Esophagus squamous epithelium (tissue), 5 donors: ENCODE measurements around the gene SLC9A9. TPM values are rescaled to one million over a fixed set of nuclear protein-coding genes. Genes with fewer than 3 reads are reported as not detected.

Experiments used
- DNase-seq: peaks from one replicate; lab custom pipeline; 2025; lab: John Stamatoyannopoulos, UW
- H3K27ac ChIP-seq, 4 donors: fragments of 200-600 bp; sonication (generic); one replicate each; pipeline ENCODE4 v1.5.1; 2016 to 2019; ENCODE audit warnings: mild to moderate bottlenecking in 1 of 4
- H3K27me3 ChIP-seq, 4 donors: fragments of 200-600 bp; sonication (generic); 1 replicate in 3 of 4; 2 replicates in 1 of 4; pipeline versions ENCODE4 v1.5.1 to v1.6.0; 2017 to 2021; ENCODE audit warnings: antibody characterized with exemption in 1 of 4
- H3K36me3 ChIP-seq, 3 donors: fragments of 200-600 bp; sonication (generic); one replicate each; pipeline ENCODE4 v1.5.1; 2016 to 2019
- H3K4me1 ChIP-seq, 3 donors: fragments of 200-600 bp; sonication (generic); one replicate each; pipeline ENCODE4 v1.5.1; 2017 to 2019
- H3K4me3 ChIP-seq, 4 donors: fragments of 200-600 bp; sonication (generic); 1 replicate in 3 of 4; 2 replicates in 1 of 4; pipeline ENCODE4 v1.5.1; 2016 to 2019; ENCODE audit warnings: mild to moderate bottlenecking in 2 of 4, moderate library complexity in 1 of 4
- H3K9me3 ChIP-seq, 3 donors: fragments of 200-600 bp; sonication (generic); one replicate each; pipeline ENCODE4 v1.5.1; 2016 to 2019
- POLR2A ChIP-seq, 4 donors: fragments of 450-650 bp; IDR thresholded peaks; one replicate each; pipeline ENCODE4 v1.6.1; 2017; ENCODE audit warnings: antibody characterized with exemption in 4 of 4, mild to moderate bottlenecking in 4 of 4, moderate library complexity in 3 of 4
- WGBS, 2 donors: methylation state at CpG; one replicate each; pipeline ENCODE4 v1.1.5; 2018; 5-methylcytosine and 5-hydroxymethylcytosine counted together
- intact Hi-C: fragments of 100-400 bp; cut with DNase I; formaldehyde crosslinking; loops from one replicate; pipeline ENCODE4 v1.15.0; 2022
- total RNA-seq, 4 donors: library from RNA; depleted of rRNA; stranded (reverse); fragments of >200 nt; gene quantifications; one replicate each; pipeline ENCODE4 v1.1.0, GENCODE V29; 2016
- TF ChIP-seq, protein P1 (sequence below), 6 experiments: fragments of 450-650 bp in 4 of 6; fragments of 200-600 bp in 2 of 6; sonication (generic) in 2 of 6; IDR thresholded peaks; one replicate each; pipeline ENCODE4 v1.5.1; 2016 to 2019; ENCODE audit warnings: antibody characterized with exemption in 6 of 6, mild to moderate bottlenecking in 4 of 6, moderate library complexity in 4 of 6
- donor health status: DM: yes; HTN: yes; CAD: no.

SLC9A9 gene
- total RNA-seq, 4 donors from 2014 or later, result 11.2 to 22.3 (median 18.9) TPM

DNA sequence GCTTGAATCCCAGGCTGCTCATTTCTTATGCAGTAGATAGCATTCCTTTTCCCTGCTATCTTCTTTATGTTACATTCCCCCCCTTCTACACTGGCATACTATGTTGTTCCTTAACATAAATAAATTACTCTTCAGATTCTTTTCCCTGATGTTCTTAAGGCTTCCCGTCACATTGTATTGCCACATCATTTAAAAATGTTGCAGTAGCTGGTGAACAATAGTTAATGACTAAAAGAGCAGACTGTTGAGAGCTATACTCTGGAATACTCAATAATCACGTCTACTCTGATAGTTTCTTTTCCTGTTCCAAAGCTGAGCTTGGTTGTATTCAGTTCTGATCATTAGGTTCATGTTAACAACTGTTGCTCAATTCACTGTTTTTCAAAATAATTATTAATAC lies 508.8 kb downstream of the SLC9A9 start:
- Histone ChIP-seq H3K4me1 (no peaks in the 10 kb centered on the region), H3K9me3 (no peaks in the 10 kb centered on the region), H3K36me3 (no peaks in the 10 kb centered on the region), H3K27me3 (no peaks in the 10 kb centered on the region), H3K27ac (no peak overlapping the region), H3K4me3 (no peak overlapping the region)
- TF ChIP-seq, protein P1, sequence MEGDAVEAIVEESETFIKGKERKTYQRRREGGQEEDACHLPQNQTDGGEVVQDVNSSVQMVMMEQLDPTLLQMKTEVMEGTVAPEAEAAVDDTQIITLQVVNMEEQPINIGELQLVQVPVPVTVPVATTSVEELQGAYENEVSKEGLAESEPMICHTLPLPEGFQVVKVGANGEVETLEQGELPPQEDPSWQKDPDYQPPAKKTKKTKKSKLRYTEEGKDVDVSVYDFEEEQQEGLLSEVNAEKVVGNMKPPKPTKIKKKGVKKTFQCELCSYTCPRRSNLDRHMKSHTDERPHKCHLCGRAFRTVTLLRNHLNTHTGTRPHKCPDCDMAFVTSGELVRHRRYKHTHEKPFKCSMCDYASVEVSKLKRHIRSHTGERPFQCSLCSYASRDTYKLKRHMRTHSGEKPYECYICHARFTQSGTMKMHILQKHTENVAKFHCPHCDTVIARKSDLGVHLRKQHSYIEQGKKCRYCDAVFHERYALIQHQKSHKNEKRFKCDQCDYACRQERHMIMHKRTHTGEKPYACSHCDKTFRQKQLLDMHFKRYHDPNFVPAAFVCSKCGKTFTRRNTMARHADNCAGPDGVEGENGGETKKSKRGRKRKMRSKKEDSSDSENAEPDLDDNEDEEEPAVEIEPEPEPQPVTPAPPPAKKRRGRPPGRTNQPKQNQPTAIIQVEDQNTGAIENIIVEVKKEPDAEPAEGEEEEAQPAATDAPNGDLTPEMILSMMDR (IDR thresholded peaks at IDR 0.05), result no peak
- TF ChIP-seq POLR2A (IDR thresholded peaks at IDR 0.05), result no peak
- 84 to 87% methylated on average over 2 of the region's 2 CpGs for WGBS, 2 donors
- intact Hi-C loops, result no loop called here
- no peak for DNase-seq

DNA sequence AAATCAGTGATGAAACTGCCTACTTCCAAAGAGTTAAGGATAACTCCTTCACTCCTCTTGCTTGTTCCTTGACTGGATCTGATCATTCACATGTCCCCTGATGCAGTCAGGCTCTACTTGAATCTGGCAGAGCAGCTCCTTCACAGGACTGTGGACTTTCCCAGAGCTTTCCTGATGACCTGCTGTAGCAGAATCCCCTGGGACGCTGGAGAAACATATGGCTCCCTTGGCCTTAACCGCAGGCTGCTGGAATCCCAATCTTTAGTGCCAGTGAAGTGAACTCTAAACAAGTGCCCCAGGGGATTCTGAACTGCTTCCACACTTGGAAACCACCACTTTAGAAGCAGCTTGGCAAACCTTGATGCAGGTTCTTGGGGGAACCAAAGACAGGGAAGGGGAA lies 510.9 kb downstream of the SLC9A9 start:
- no peaks in the 10 kb centered on the region for H3K9me3 ChIP-seq
- no peak for DNase-seq
- no peaks in the 10 kb centered on the region for H3K4me1 ChIP-seq
- no peak overlapping the region for H3K4me3 ChIP-seq
- no peak overlapping the region for H3K27ac ChIP-seq
- H3K36me3 ChIP-seq, result no peaks in the 10 kb centered on the region
- TF ChIP-seq, protein P1 (IDR thresholded peaks at IDR 0.05), result no peak
- H3K27me3 ChIP-seq, result no peaks in the 10 kb centered on the region
- intact Hi-C loops, result no loop called here
- WGBS, 2 donors, result 42 to 63% methylated on average over 1 to 2 of the region's 2 CpGs

DNA sequence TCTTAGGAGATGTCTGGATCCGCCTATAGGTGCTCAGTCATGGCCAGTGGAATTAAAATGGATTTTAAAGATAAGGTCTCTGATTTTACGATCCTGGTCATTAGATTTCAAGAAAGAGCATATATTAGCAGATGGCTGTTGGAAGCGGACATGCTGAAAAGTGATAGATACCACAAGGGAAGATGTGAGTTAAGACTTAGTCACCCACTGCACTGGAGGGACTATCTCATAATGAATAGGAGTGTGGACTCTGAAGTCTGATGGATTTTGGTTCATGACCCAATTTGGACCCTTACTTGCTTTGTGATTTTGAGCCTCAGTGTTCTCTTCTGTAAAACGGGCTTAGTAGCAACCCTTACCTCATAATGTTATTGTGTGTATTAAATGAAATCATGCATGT lies 514.0 kb downstream of the SLC9A9 start:
- H3K36me3 ChIP-seq, result no peaks in the 10 kb centered on the region
- no peak overlapping the region for H3K27ac ChIP-seq
- no peak overlapping the region for H3K4me3 ChIP-seq
- TF ChIP-seq, protein P1 (IDR thresholded peaks at IDR 0.05), result no peak
- TF ChIP-seq POLR2A (IDR thresholded peaks at IDR 0.05), result no peak
- no peak for DNase-seq
- H3K27me3 ChIP-seq, result no peaks in the 10 kb centered on the region
- WGBS, 2 donors, result 92% methylated on average over 4 of the region's 4 CpGs
- H3K4me1 ChIP-seq, result peaks cover 0 to 15% (median 0%) of the 10 kb centered on the region in 3 donors
- no peaks in the 10 kb centered on the region for H3K9me3 ChIP-seq
- intact Hi-C loops, result no loop called here

DNA sequence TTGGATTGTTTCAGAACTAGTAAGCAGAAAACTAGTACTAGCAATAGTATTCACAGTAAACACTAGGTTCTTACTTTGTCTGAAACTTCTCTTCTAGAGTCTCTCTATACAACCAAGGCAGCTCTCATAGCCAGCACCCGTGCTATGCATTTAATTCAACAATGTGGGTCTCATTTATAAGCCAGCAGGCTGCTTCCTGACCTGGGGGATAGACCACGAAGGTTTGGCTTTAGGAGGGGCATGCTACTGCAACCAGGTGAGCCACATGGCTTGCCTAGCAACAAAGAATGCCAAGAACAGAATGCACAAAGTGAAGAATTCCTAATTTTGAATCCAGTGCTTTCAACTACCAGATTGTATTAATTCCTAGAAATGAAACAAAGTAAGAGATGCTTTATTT lies 514.9 kb downstream of the SLC9A9 start:
- Histone ChIP-seq H3K27me3 (no peaks in the 10 kb centered on the region), H3K4me3 (no peak overlapping the region), H3K36me3 (no peaks in the 10 kb centered on the region), H3K9me3 (no peaks in the 10 kb centered on the region), H3K4me1 (peaks cover 0 to 15% (median 0%) of the 10 kb centered on the region in 3 donors), H3K27ac (no peak overlapping the region)
- DNase-seq, result no peak
- WGBS, 2 donors, result 40 to 76% methylated on average over 2 of the region's 2 CpGs
- intact Hi-C loops, result no loop called here
- TF ChIP-seq POLR2A (IDR thresholded peaks at IDR 0.05), result no peak
- TF ChIP-seq, protein P1 (IDR thresholded peaks at IDR 0.05), result no peak

DNA sequence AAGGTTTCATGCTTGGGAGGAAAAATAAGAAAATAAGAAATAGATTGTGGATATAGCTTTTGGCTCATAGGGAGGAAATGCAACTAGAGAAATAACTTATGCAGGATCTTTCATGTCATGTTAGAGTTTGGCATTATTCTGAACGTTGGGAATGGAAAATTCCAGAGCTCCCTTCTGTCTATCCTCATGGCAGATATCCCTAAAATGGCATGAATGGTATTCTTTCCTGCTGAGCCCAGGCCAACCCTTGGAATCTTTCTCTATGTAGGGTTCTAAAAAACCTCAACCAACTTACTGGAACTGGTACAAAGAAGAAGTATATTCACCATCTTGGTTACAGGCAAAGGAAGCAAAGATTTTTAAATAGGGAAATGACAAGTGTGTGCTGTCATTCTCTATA lies 516.2 kb downstream of the SLC9A9 start:
- WGBS, 2 donors, result 10 to 13% methylated on average over 1 of the region's 1 CpG
- Histone ChIP-seq H3K4me1 (peaks cover 0 to 15% (median 0%) of the 10 kb centered on the region in 3 donors), H3K27ac (no peak overlapping the region), H3K27me3 (no peaks in the 10 kb centered on the region), H3K9me3 (no peaks in the 10 kb centered on the region), H3K36me3 (no peaks in the 10 kb centered on the region), H3K4me3 (no peak overlapping the region)
- no peak for DNase-seq
- TF ChIP-seq, protein P1 (IDR thresholded peaks at IDR 0.05), result no peak
- intact Hi-C loops, result no loop called here
